GM23248 (cell line): Measurements from ENCODE around the gene NTF3. TPM values are rescaled to one million over a fixed set of nuclear protein-coding genes. Genes with fewer than 3 reads are reported as not detected.

Source experiments
- DNase-seq: peaks from one replicate; pipeline ENCODE4 v3.0.0-alpha.2; 2015
- H2AFZ ChIP-seq: fragments of 200-600 bp; sonication (generic); 2 replicates; pipeline ENCODE4 v1.6.1; 2016; ENCODE audit warnings: antibody characterized with exemption
- H3F3A ChIP-seq: fragments of 200-600 bp; sonication (generic); 2 replicates; pipeline ENCODE4 v1.6.1; 2016; ENCODE audit warnings: mild to moderate bottlenecking, antibody characterized with exemption, mixed run types; ENCODE audit not compliant: insufficient read depth
- H3K27ac ChIP-seq: fragments of 200-600 bp; sonication (generic); 2 replicates; pipeline ENCODE4 v1.5.1; 2016; ENCODE audit warnings: mild to moderate bottlenecking
- H3K27me3 ChIP-seq: fragments of 200-600 bp; sonication (generic); replicated peaks from 2 replicates; pipeline ENCODE4 v1.6.1; 2016; ENCODE audit warnings: mild to moderate bottlenecking; ENCODE audit not compliant: insufficient read depth
- H3K36me3 ChIP-seq: fragments of 200-600 bp; sonication (generic); 2 replicates; pipeline ENCODE4 v1.6.1; 2016; ENCODE audit warnings: low read depth, mild to moderate bottlenecking
- H3K4me1 ChIP-seq: fragments of 200-600 bp; sonication (generic); 2 replicates; pipeline ENCODE4 v1.6.1; 2016; ENCODE audit warnings: mild to moderate bottlenecking; ENCODE audit not compliant: insufficient read depth
- H3K4me2 ChIP-seq: fragments of 200-600 bp; sonication (generic); one replicate; pipeline ENCODE4 v1.6.1; 2016; ENCODE audit warnings: mild to moderate bottlenecking; ENCODE audit not compliant: unreplicated experiment
- H3K4me3 ChIP-seq: fragments of 200-600 bp; sonication (generic); 2 replicates; pipeline ENCODE4 v1.5.1; 2016; ENCODE audit warnings: mild to moderate bottlenecking
- H3K79me2 ChIP-seq: fragments of 200-600 bp; sonication (generic); 2 replicates; pipeline ENCODE4 v1.6.1; 2016; ENCODE audit warnings: mild to moderate bottlenecking; ENCODE audit not compliant: insufficient read depth
- H3K9ac ChIP-seq: fragments of 200-600 bp; sonication (generic); 2 replicates; pipeline ENCODE4 v1.6.1; 2016; ENCODE audit warnings: mild to moderate bottlenecking
- H3K9me2 ChIP-seq: fragments of 200-600 bp; sonication (generic); 2 replicates; pipeline ENCODE4 v1.6.1; 2016; ENCODE audit warnings: mixed run types, mild to moderate bottlenecking, moderate library complexity; ENCODE audit not compliant: insufficient read depth
- H3K9me3 ChIP-seq: fragments of 200-600 bp; sonication (generic); one replicate; pipeline ENCODE4 v1.6.1; 2017; ENCODE audit warnings: low read depth
- H4K20me1 ChIP-seq: fragments of 200-600 bp; sonication (generic); 2 replicates; pipeline ENCODE4 v1.6.0; 2016; ENCODE audit not compliant: insufficient read depth
- EZH2 ChIP-seq: fragments of 200-600 bp; sonication (generic); IDR thresholded peaks from 2 replicates; pipeline ENCODE4 v1.6.1; 2018; ENCODE audit warnings: antibody characterized with exemption, mild to moderate bottlenecking; ENCODE audit not compliant: insufficient read depth, poor library complexity, severe bottlenecking
- EZH2phosphoT487 ChIP-seq: fragments of 200-600 bp; sonication (generic); IDR thresholded peaks from 2 replicates; pipeline ENCODE4 v1.6.1; 2018; ENCODE audit warnings: antibody characterized with exemption, moderate library complexity, mild to moderate bottlenecking, low read depth; ENCODE audit not compliant: insufficient read depth
- WGBS, 2 experiments: methylation state at CpG; one replicate each; pipeline ENCODE4 v1.1.6; 2015 to 2017; ENCODE audit warnings: low lambda C conversion rate in 2 of 2, low coverage in 1 of 2; ENCODE audit errors: missing lambda C conversion rate in 2 of 2; 5-methylcytosine and 5-hydroxymethylcytosine counted together
- in situ Hi-C: fragments of 300-500 bp; cut with MboI; formaldehyde crosslinking; loops from 2 replicates; pipeline ENCODE4 v1.15.0; 2020
- polyA plus RNA-seq: library from polyadenylated mRNA; unstranded; fragments of >200 nt; fragmentation: Nextera tagmentation; extraction: Ambion mirVana; gene quantifications from 2 replicates; pipeline ENCODE4 v1.2.1, GENCODE V29; 2016
- total RNA-seq: library from RNA; depleted of rRNA; stranded (reverse); fragments of >200 nt; shearing (Covaris generic); gene quantifications from 2 replicates; pipeline ENCODE4 v1.2.3, GENCODE V29; 2014

The NTF3 gene
- total and polyA plus RNA-seq, 2 experiments from 2014 or later: 4.8 to 6.0 TPM

GRCh38 chr12:5509102-5509501, 77.2 kb downstream of the NTF3 start:
- Histone ChIP-seq H3K36me3 (no peaks in the 10 kb centered on the region), H3K9me2 (no peaks in the 10 kb centered on the region), H3K79me2 (no peaks in the 10 kb centered on the region), H3F3A (no peaks in the 10 kb centered on the region), H2AFZ (no peak overlapping the region), H3K4me1 (no peaks in the 10 kb centered on the region), H3K9ac (no peak overlapping the region), H3K27me3 (no peaks in the 10 kb centered on the region), H3K27ac (no peak overlapping the region), H3K4me2 (no peak overlapping the region), H3K4me3 (no peak overlapping the region), H4K20me1 (no peaks in the 10 kb centered on the region), H3K9me3 (no peaks in the 10 kb centered on the region)
- in situ Hi-C loops: no loop called here
- WGBS, 2 experiments: 84 to 90% methylated on average over 4 of the region's 4 CpGs
- no peak for DNase-seq
- TF ChIP-seq EZH2phosphoT487 (no peak), EZH2 (no peak)

DNA sequence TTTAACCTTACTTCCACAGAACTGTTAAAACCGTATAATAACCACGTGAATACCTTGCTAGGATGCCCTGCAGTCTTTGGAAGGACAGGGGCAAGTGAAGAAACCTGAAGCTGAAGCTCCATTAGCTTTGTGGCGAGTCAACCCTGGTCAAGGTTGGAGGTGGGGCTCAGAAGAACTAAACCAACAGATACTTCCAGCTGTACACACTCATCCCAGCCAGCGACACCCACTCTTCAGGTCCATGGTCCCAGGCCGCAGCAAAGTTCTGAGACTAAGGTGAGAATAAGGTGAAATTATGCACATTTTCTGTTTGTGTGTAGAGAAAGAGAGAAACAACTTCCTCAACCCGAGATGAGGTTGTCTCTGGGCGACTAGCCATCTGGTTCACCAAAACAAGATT, 77.6 kb downstream of the NTF3 start:
- in situ Hi-C loops: no loop called here
- 77 to 78% methylated on average over 7 of the region's 7 CpGs for WGBS, 2 experiments
- no peak for DNase-seq

GRCh38 chr12:5510251-5510805, 78.4 kb downstream of the NTF3 start:
- Histone ChIP-seq H2AFZ (no peak overlapping the region), H3K4me2 (no peak overlapping the region), H3K9me2 (no peaks in the 10 kb centered on the region), H3K27ac (no peak overlapping the region), H3F3A (no peaks in the 10 kb centered on the region), H3K79me2 (no peaks in the 10 kb centered on the region), H3K4me3 (no peak overlapping the region), H3K4me1 (no peaks in the 10 kb centered on the region), H3K36me3 (no peaks in the 10 kb centered on the region), H3K27me3 (no peaks in the 10 kb centered on the region), H3K9me3 (no peaks in the 10 kb centered on the region), H3K9ac (no peak overlapping the region), H4K20me1 (no peaks in the 10 kb centered on the region)
- 93 to 95% methylated on average over 9 of the region's 9 CpGs for WGBS, 2 experiments
- TF ChIP-seq EZH2: no peak
- TF ChIP-seq EZH2phosphoT487: no peak
- no peak for DNase-seq
- in situ Hi-C loops: no loop called here

More for the DNA sequence above, 77.6 kb downstream of the NTF3 start:
- H3K4me3 ChIP-seq: no peak overlapping the region
- no peak overlapping the region for H3K9ac ChIP-seq
- H3K4me2 ChIP-seq: no peak overlapping the region
- H3K27me3 ChIP-seq: no peaks in the 10 kb centered on the region
- no peaks in the 10 kb centered on the region for H4K20me1 ChIP-seq
- no peaks in the 10 kb centered on the region for H3K36me3 ChIP-seq
- no peak for TF ChIP-seq EZH2
- no peak for TF ChIP-seq EZH2phosphoT487
- H3K27ac ChIP-seq: no peak overlapping the region
- no peaks in the 10 kb centered on the region for H3F3A ChIP-seq
- H3K79me2 ChIP-seq: no peaks in the 10 kb centered on the region
- H3K9me3 ChIP-seq: no peaks in the 10 kb centered on the region
- no peaks in the 10 kb centered on the region for H3K4me1 ChIP-seq
- H3K9me2 ChIP-seq: no peaks in the 10 kb centered on the region
- no peak overlapping the region for H2AFZ ChIP-seq

GRCh38 chr12:5511256-5511643, 79.3 kb downstream of the NTF3 start:
- no peaks in the 10 kb centered on the region for H3K36me3 ChIP-seq
- H3K27ac ChIP-seq: no peak overlapping the region
- no peak overlapping the region for H2AFZ ChIP-seq
- no peaks in the 10 kb centered on the region for H4K20me1 ChIP-seq
- H3K4me1 ChIP-seq: no peaks in the 10 kb centered on the region
- DNase-seq: no peak
- no peaks in the 10 kb centered on the region for H3K9me2 ChIP-seq
- H3K4me3 ChIP-seq: no peak overlapping the region
- in situ Hi-C loops: no loop called here
- H3K4me2 ChIP-seq: no peak overlapping the region
- H3K9ac ChIP-seq: no peak overlapping the region
- no peaks in the 10 kb centered on the region for H3K9me3 ChIP-seq
- WGBS, 2 experiments: 32% methylated on average over 6 of the region's 6 CpGs
- no peaks in the 10 kb centered on the region for H3K79me2 ChIP-seq
- TF ChIP-seq EZH2phosphoT487: no peak
- TF ChIP-seq EZH2: no peak
- H3F3A ChIP-seq: no peaks in the 10 kb centered on the region
- no peaks in the 10 kb centered on the region for H3K27me3 ChIP-seq
